ENCODE data around the gene EFCAB7.

The EFCAB7 gene

GRCh38 chr1:63522891-63523728 lies at the start of gene EFCAB7, which contains the start of gene ITGB3BP (continued):
- TF ChIP-seq ZNF416 (tag by site-specific recombination; IDR thresholded peaks at IDR 0.05) (no peak), ZNF664 (tag by site-specific recombination; IDR thresholded peaks at IDR 0.05) (peak; percentile 93), ELK4 (IDR thresholded peaks at IDR 0.05; ENCODE audit: borderline replicate concordance, low read depth, low read length) (no peak), TRIM28 (IDR thresholded peaks at IDR 0.05; ENCODE audit: borderline replicate concordance, low read length) (peak; percentile 100), ZNF560 (tag by site-specific recombination; IDR thresholded peaks at IDR 0.05; ENCODE audit: borderline replicate concordance) (no peak), ZNF146 (tag by site-specific recombination; IDR thresholded peaks at IDR 0.05) (peak; percentile 96), ZBTB21 (tag by site-specific recombination; IDR thresholded peaks at IDR 0.05) (peak; percentile 88), ZNF362 (tag by site-specific recombination; IDR thresholded peaks at IDR 0.05) (peak; percentile 43; the same call in 1 of the 2 replicates), ZNF548 (tag by site-specific recombination; IDR thresholded peaks at IDR 0.05) (peak; percentile 59; the same call in 1 of the 2 replicates), GLI2 (tag by site-specific recombination; IDR thresholded peaks at IDR 0.05; ENCODE audit: borderline replicate concordance, low read depth) (peak; percentile 48; the same call in 1 of the 2 replicates), SCRT2 (tag by site-specific recombination; IDR thresholded peaks at IDR 0.05) (peak; percentile 99), ZNF626 (tag by site-specific recombination; IDR thresholded peaks at IDR 0.05) (peak; percentile 92; the same call in 1 of the 2 replicates), PATZ1 (tag by site-specific recombination; IDR thresholded peaks at IDR 0.05) (peak; percentile 98), ZBTB17 (tag by site-specific recombination; IDR thresholded peaks at IDR 0.05) (peak; percentile 100), ZNF791 (tag by site-specific recombination; IDR thresholded peaks at IDR 0.05) (no peak), ZNF549 (tag by site-specific recombination; IDR thresholded peaks at IDR 0.05) (no peak), ZNF132 (tag by site-specific recombination; IDR thresholded peaks at IDR 0.05; ENCODE audit: borderline replicate concordance) (no peak), ZBTB49 (tag by site-specific recombination; IDR thresholded peaks at IDR 0.05; ENCODE audit: low read depth) (no peak), OSR2 (tag by site-specific recombination; IDR thresholded peaks at IDR 0.05) (peak; percentile 77), ZNF311 (tag by site-specific recombination; IDR thresholded peaks at IDR 0.05; ENCODE audit: borderline replicate concordance) (no peak), ZNF24 (tag by site-specific recombination; IDR thresholded peaks at IDR 0.05) (peak; percentile 99), PRDM10 (tag by site-specific recombination; IDR thresholded peaks at IDR 0.05) (peak; percentile 98), ZNF785 (tag by site-specific recombination; IDR thresholded peaks at IDR 0.05) (peak; percentile 96), ZNF624 (tag by site-specific recombination; IDR thresholded peaks at IDR 0.05) (peak; percentile 94), ZBTB48 (tag by site-specific recombination; IDR thresholded peaks at IDR 0.05) (peak; percentile 72), ZSCAN16 (tag by site-specific recombination; IDR thresholded peaks at IDR 0.05) (peak; percentile 91), ZFP37 (tag by site-specific recombination; IDR thresholded peaks at IDR 0.05) (peak; percentile 100), ZNF214 (tag by site-specific recombination; IDR thresholded peaks at IDR 0.05; ENCODE audit: borderline replicate concordance) (no peak), ZFP3 (tag by site-specific recombination; IDR thresholded peaks at IDR 0.05; ENCODE audit: low read depth) (0 out of 2 replicates have a peak, but pooled peaks have one; percentile 51), HOXA7 (CRISPR knock-in tag; IDR thresholded peaks at IDR 0.05; ENCODE audit: borderline replicate concordance) (no peak)
